Right lobe of liver (tissue), 6 donors: ENCODE measurements around the gene FMN2. TPM values are rescaled to one million over a fixed set of nuclear protein-coding genes. Genes with fewer than 3 reads are reported as not detected.

ENCODE experiments used
- ATAC-seq, 4 donors: fragments of 200-7000 bp; cut with Tn5 transposase; one replicate each; pipeline ENCODE4 v1.9.1; 2020; ENCODE audit warnings: mild to moderate bottlenecking in 4 of 4, moderate library complexity in 4 of 4
- DNase-seq, 3 donors: peaks; one replicate each; pipeline ENCODE4 v3.0.0-alpha.2; 2020
- H3K27ac ChIP-seq, 3 donors: fragments of 200-600 bp; one replicate each; pipeline ENCODE4 v1.8.0; 2022
- H3K27me3 ChIP-seq, 2 donors: fragments of 200-600 bp; one replicate each; pipeline ENCODE4 v1.8.0; 2022
- H3K36me3 ChIP-seq, 4 donors: fragments of 200-600 bp; sonication (generic) in 1 of 4; one replicate each; pipeline versions ENCODE4 v1.5.1 to v1.8.0; 2017 to 2022; ENCODE audit warnings: control low read depth in 1 of 4
- H3K4me1 ChIP-seq, 4 donors: fragments of 200-600 bp; sonication (generic) in 1 of 4; one replicate each; pipeline versions ENCODE4 v1.5.1 to v1.8.0; 2017 to 2022; ENCODE audit warnings: control low read depth in 1 of 4
- H3K4me3 ChIP-seq, 3 donors: fragments of 200-600 bp; one replicate each; pipeline ENCODE4 v1.8.0; 2022
- H3K9me3 ChIP-seq, 4 donors: fragments of 200-600 bp; sonication (generic) in 1 of 4; one replicate each; pipeline versions ENCODE4 v1.5.1 to v1.8.0; 2017 to 2022; ENCODE audit warnings: control low read depth in 1 of 4
- POLR2A ChIP-seq: fragments of 450-650 bp; IDR thresholded peaks from one replicate; pipeline ENCODE4 v1.6.1; 2017; ENCODE audit warnings: antibody characterized with exemption, mild to moderate bottlenecking
- WGBS: methylation state at CpG from one replicate; pipeline ENCODE4 v1.1.6; 2018; ENCODE audit warnings: low coverage, low lambda C conversion rate; ENCODE audit not compliant: insufficient coverage; ENCODE audit errors: missing lambda C conversion rate; 5-methylcytosine and 5-hydroxymethylcytosine counted together
- intact Hi-C, 2 donors: fragments of 100-400 bp; cut with DNase I; formaldehyde crosslinking; loops; one replicate each; pipeline versions ENCODE4 v1.11.2 to v1.14.1; 2022
- total RNA-seq, 6 experiments: library from RNA; depleted of rRNA in 2 of 6; stranded (reverse); fragments of >200 nt in 2 of 6; fragmentation: NEBNext Ultra II Directional in 3 of 6; extraction: Animal tissue kit (Norgen Biotek cat#: 25700) in 3 of 6; gene quantifications; one replicate each; pipeline versions ENCODE4 v1.1.0 to v1.2.4, GENCODE V29; 2016 to 2023
- TF ChIP-seq, protein P1 (sequence below), 4 donors: fragments of 200-600 bp in 3 of 4; fragments of 450-650 bp in 1 of 4; IDR thresholded peaks; one replicate each; pipeline versions ENCODE4 v1.5.1 to v1.8.0; 2016 to 2022; ENCODE audit warnings: antibody characterized with exemption in 4 of 4, mild to moderate bottlenecking in 2 of 4
- donor health status: DM: no; HTN: yes; CAD: no.
- donor health status: DM: no; HTN: no; CAD: no.
- donor health status: DM: no; HTN: no; CAD: no.
- donor health status: DM: no; HTN: yes; CAD: no.
- donor health status: DM: no; HTN: yes; CAD: no.

FMN2 gene
- total RNA-seq, 6 experiments from 2014 or later: 0.12 TPM; not detected in 5

DNA sequence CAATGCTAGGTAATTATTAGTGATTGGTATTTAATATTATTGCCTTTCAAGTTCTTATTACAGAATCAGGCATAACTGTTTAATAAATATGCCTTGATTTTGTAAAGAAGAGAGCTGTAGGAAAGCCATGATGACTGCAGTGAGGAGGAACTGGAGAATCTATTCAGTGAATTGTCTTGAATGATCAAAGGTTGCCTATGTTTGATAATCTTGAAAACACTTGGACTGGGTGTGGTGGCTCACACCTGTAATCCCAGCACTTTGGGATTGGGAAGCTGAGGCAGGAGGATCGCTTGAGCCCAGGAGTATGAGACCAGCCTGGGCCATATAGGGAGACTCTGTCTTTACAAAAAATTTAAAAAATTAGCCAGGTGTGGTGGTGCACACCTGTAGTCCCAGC is 42.4 kb downstream of the FMN2 start:
- 60% methylated on average over 1 of the region's 1 CpG for WGBS
- H3K4me3 ChIP-seq: no peak overlapping the region
- no peaks in the 10 kb centered on the region for H3K9me3 ChIP-seq
- H3K27ac ChIP-seq: no peak overlapping the region
- intact Hi-C loops: no loop called here
- ATAC-seq (no peak), DNase-seq (no peak)
- no peaks in the 10 kb centered on the region for H3K27me3 ChIP-seq
- H3K4me1 ChIP-seq: no peaks in the 10 kb centered on the region
- TF ChIP-seq, protein P1, sequence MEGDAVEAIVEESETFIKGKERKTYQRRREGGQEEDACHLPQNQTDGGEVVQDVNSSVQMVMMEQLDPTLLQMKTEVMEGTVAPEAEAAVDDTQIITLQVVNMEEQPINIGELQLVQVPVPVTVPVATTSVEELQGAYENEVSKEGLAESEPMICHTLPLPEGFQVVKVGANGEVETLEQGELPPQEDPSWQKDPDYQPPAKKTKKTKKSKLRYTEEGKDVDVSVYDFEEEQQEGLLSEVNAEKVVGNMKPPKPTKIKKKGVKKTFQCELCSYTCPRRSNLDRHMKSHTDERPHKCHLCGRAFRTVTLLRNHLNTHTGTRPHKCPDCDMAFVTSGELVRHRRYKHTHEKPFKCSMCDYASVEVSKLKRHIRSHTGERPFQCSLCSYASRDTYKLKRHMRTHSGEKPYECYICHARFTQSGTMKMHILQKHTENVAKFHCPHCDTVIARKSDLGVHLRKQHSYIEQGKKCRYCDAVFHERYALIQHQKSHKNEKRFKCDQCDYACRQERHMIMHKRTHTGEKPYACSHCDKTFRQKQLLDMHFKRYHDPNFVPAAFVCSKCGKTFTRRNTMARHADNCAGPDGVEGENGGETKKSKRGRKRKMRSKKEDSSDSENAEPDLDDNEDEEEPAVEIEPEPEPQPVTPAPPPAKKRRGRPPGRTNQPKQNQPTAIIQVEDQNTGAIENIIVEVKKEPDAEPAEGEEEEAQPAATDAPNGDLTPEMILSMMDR (IDR thresholded peaks at IDR 0.05): no peak
- no peak for TF ChIP-seq POLR2A
- H3K36me3 ChIP-seq: no peaks in the 10 kb centered on the region

DNA sequence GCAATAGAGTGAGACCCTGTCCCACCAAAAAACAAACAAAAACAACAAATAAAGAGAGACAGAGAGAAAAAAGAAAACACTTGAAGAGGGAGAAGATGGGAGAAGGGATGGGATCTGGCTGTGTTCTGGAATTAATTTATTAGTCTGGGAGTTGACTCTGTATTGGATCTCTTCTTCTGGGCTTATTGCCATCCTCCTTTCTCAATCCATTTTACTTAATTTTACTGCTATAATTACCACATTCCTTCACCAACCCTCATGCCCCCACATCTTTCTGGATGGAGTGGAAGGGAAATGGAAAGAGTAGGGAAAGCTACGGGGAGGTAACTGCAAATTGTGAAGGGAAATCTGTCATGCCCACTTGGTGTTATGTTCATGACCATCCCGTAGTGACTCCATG is 42.9 kb downstream of the FMN2 start:
- TF ChIP-seq, protein P1 (IDR thresholded peaks at IDR 0.05): no peak
- TF ChIP-seq POLR2A: no peak
- intact Hi-C loops: no loop called here
- no peak overlapping the region for H3K4me3 ChIP-seq
- DNase-seq (no peak), ATAC-seq (no peak)
- no peaks in the 10 kb centered on the region for H3K27me3 ChIP-seq
- no peaks in the 10 kb centered on the region for H3K9me3 ChIP-seq
- no peaks in the 10 kb centered on the region for H3K4me1 ChIP-seq
- H3K27ac ChIP-seq: no peak overlapping the region
- WGBS: 46% methylated on average over 2 of the region's 2 CpGs
- no peaks in the 10 kb centered on the region for H3K36me3 ChIP-seq

DNA sequence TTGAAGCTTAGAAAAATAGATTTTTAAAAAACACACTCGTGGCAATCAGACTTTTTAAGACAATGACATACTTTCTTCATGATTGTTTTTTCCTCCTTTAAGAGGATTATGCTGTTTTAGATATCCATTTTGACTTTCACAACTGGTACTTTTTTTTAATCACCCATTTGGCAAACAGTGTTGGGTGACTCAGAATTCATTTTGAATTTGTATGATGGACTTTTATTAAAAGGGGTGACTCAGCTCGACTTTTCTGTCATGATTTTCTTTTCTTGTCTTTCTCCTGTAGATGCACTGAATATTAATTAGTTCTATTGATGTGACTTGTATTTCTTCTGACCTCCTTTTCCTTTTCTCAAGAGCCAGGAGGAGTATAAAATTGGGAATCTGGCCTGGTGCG is 44.7 kb downstream of the FMN2 start:
- no peak overlapping the region for H3K4me3 ChIP-seq
- intact Hi-C loops: no loop called here
- no peak overlapping the region for H3K27ac ChIP-seq
- H3K36me3 ChIP-seq: no peaks in the 10 kb centered on the region
- no peak for DNase-seq
- TF ChIP-seq, protein P1 (IDR thresholded peaks at IDR 0.05): no peak
- no peak for TF ChIP-seq POLR2A
- H3K9me3 ChIP-seq: no peaks in the 10 kb centered on the region
- no peaks in the 10 kb centered on the region for H3K27me3 ChIP-seq
- WGBS: 39% methylated on average over 3 of the region's 3 CpGs
- ATAC-seq: no peak
- H3K4me1 ChIP-seq: no peaks in the 10 kb centered on the region

DNA sequence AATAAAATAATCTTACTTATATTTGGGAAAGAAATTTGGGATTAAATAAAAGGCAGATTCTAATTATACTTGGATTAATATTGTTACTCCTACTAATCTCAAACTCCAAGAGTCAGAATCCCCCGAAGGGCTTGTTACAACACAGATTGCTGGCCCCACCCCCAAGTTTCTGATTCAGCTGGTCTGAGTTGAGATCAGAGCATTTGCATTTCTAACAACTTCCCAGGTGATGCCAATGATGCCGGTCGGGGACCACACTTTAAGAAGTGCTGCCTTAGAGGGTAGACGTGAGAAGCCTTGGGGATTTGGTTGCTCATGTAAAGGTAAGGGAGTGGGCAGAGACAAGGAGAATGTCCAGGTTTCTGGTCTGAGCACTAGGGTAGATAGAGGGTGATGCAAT is 47.2 kb downstream of the FMN2 start:
- H3K27ac ChIP-seq: no peak overlapping the region
- H3K36me3 ChIP-seq: no peaks in the 10 kb centered on the region
- intact Hi-C loops: no loop called here
- WGBS: 30% methylated on average over 3 of the region's 4 CpGs
- H3K4me3 ChIP-seq: no peak overlapping the region
- DNase-seq (no peak), ATAC-seq (no peak)
- TF ChIP-seq POLR2A: no peak
- TF ChIP-seq, protein P1 (IDR thresholded peaks at IDR 0.05): no peak
- H3K9me3 ChIP-seq: no peaks in the 10 kb centered on the region
- H3K27me3 ChIP-seq: no peaks in the 10 kb centered on the region
- no peaks in the 10 kb centered on the region for H3K4me1 ChIP-seq

DNA sequence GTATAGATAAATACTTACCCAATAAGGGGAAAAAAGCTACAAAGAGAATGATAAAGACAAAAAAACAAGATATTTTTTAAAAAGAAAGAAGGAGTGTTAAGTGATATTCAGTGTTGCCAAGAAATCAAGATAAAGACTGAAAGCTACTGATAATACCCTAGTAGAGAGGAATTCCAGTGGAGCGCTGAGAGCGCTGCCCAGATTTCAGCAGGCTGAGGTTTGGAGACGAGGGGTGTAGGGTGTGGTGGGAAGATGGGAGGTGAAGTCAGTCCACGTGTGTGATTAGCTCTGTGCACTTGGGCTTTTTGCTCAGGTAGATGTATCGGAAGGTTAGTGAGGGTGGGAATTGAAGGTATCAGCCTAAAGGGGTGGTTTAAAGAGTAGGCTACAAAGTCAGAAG is 47.8 kb downstream of the FMN2 start:
- no peak overlapping the region for H3K27ac ChIP-seq
- intact Hi-C loops: no loop called here
- 50% methylated on average over 5 of the region's 5 CpGs for WGBS
- no peak for TF ChIP-seq POLR2A
- TF ChIP-seq, protein P1 (IDR thresholded peaks at IDR 0.05): no peak
- no peaks in the 10 kb centered on the region for H3K4me1 ChIP-seq
- no peaks in the 10 kb centered on the region for H3K9me3 ChIP-seq
- ATAC-seq (no peak), DNase-seq (no peak)
- H3K36me3 ChIP-seq: no peaks in the 10 kb centered on the region
- H3K27me3 ChIP-seq: no peaks in the 10 kb centered on the region
- H3K4me3 ChIP-seq: no peak overlapping the region
